HepG2 (cell line): ENCODE measurements around the gene ZNF442. TPM values are rescaled to one million over a fixed set of nuclear protein-coding genes. Genes with fewer than 3 reads are reported as not detected.

Experiments used
- ELF4 ChIP-seq: sonication (generic); formaldehyde crosslinking; IDR thresholded peaks from 2 replicates; pipeline ENCODE4 v1.5.0; 2020; ENCODE audit warnings: missing genetic modification reagents, mild to moderate bottlenecking, moderate library complexity, borderline replicate concordance
- GABPA ChIP-seq, 2 experiments: IDR thresholded peaks; 2 replicates each; pipeline ENCODE4 v1.6.1; 2011 to 2016; ENCODE audit warnings: low read depth in 2 of 2, low read length in 1 of 2, missing biosample characterization in 1 of 2, missing genetic modification characterization in 1 of 2
- KAT8 ChIP-seq: IDR thresholded peaks from 2 replicates; pipeline ENCODE4 v1.6.1; 2016; ENCODE audit warnings: missing genetic modification reagents, missing compliant biosample characterization
- MEIS1 ChIP-seq: sonication (generic); formaldehyde crosslinking; IDR thresholded peaks from 2 replicates; pipeline ENCODE4 v1.9.0; 2021; ENCODE audit warnings: mild to moderate bottlenecking, missing genetic modification reagents, moderate library complexity, borderline replicate concordance
- NFKB2 ChIP-seq: sonication (generic); formaldehyde crosslinking; IDR thresholded peaks from 2 replicates; pipeline ENCODE4 v1.4.0; 2020; ENCODE audit warnings: missing genetic modification reagents, borderline replicate concordance
- PITX1 ChIP-seq: sonication (generic); formaldehyde crosslinking; IDR thresholded peaks from 2 replicates; pipeline ENCODE4 v1.5.1; 2020; ENCODE audit warnings: mild to moderate bottlenecking, missing genetic modification reagents
- ZBTB33 ChIP-seq: sonication (generic); formaldehyde crosslinking; IDR thresholded peaks from 2 replicates; pipeline ENCODE4 v1.4.0; 2020; ENCODE audit warnings: missing genetic modification reagents
- ZNF33B ChIP-seq: sonication (generic); formaldehyde crosslinking; IDR thresholded peaks from 2 replicates; pipeline ENCODE4 v1.5.1; 2020; ENCODE audit warnings: mild to moderate bottlenecking, missing genetic modification reagents
- ZNF510 ChIP-seq: sonication (generic); formaldehyde crosslinking; IDR thresholded peaks from 2 replicates; pipeline ENCODE4 v1.4.0; 2020; ENCODE audit warnings: low read depth, mild to moderate bottlenecking, missing genetic modification reagents
- polyA plus RNA-seq, 8 experiments: library from polyadenylated mRNA; depleted of rRNA in 3 of 8; stranded (reverse) in 7 of 8; unstranded in 1 of 8; fragments of >200 nt; fragmentation: Illumina TruSeq in 4 of 8; extraction: Trizol in 4 of 8; gene quantifications; 2 replicates each; pipeline versions ENCODE4 v1.2.1 to v1.2.3, GENCODE V29; 2011 to 2016; ENCODE audit warnings: low read depth in 4 of 8, missing spikeins in 1 of 8, mixed read lengths in 1 of 8; ENCODE audit not compliant: insufficient read depth in 1 of 8
- total RNA-seq, 5 experiments: library from RNA; depleted of rRNA; stranded (reverse); fragments of >200 nt; fragmentation: Illumina TruSeq; extraction: Trizol; gene quantifications; 2 replicates each; pipeline ENCODE4 v1.2.3, GENCODE V29; 2016; ENCODE audit warnings: low read depth in 1 of 5
- TF ChIP-seq, protein P1 (sequence below): sonication (generic); formaldehyde crosslinking; IDR thresholded peaks from 2 replicates; pipeline ENCODE4 v1.4.0; 2020; ENCODE audit warnings: missing genetic modification reagents, borderline replicate concordance
- TF ChIP-seq, protein P2 (sequence below): sonication (generic); formaldehyde crosslinking; IDR thresholded peaks from 2 replicates; pipeline ENCODE4 v1.4.0; 2020; ENCODE audit warnings: missing genetic modification reagents
- TF ChIP-seq, protein P3 (sequence below): sonication (generic); formaldehyde crosslinking; IDR thresholded peaks from 2 replicates; pipeline ENCODE4 v1.5.0; 2020; ENCODE audit warnings: mild to moderate bottlenecking, missing genetic modification reagents

The ZNF442 gene
- total and polyA plus RNA-seq, 2 of the 13 experiments (the other 11 are each of a cell fraction or from before 2014, with no cell fraction given): 1.0 to 6.0 TPM

- TF ChIP-seq ZBTB33 (CRISPR knock-in tag) (peak; percentile 52; the same call in 1 of the 2 replicates), PITX1 (CRISPR knock-in tag) (peak; percentile 46; the same call in 1 of the 2 replicates), ZNF510 (0 out of 2 replicates have a peak, but pooled peaks have one; percentile 41), ZNF33B (0 out of 2 replicates have a peak, but pooled peaks have one; percentile 19), GABPA (IDR thresholded peaks at IDR 0.05; ENCODE audit: low read depth, low read length) (peak; percentile 49), GABPA (CRISPR knock-in tag; IDR thresholded peaks at IDR 0.05; ENCODE audit: low read depth) (peak; percentile 89), MEIS1 (peak; percentile 49; the same call in 1 of the 2 replicates), ELF4 (CRISPR knock-in tag) (peak; percentile 61; the same call in 1 of the 2 replicates), KAT8 (CRISPR knock-in tag) (peak; percentile 92), NFKB2 (CRISPR knock-in tag) (peak; percentile 53; the same call in 1 of the 2 replicates)
- TF ChIP-seq, protein P1, sequence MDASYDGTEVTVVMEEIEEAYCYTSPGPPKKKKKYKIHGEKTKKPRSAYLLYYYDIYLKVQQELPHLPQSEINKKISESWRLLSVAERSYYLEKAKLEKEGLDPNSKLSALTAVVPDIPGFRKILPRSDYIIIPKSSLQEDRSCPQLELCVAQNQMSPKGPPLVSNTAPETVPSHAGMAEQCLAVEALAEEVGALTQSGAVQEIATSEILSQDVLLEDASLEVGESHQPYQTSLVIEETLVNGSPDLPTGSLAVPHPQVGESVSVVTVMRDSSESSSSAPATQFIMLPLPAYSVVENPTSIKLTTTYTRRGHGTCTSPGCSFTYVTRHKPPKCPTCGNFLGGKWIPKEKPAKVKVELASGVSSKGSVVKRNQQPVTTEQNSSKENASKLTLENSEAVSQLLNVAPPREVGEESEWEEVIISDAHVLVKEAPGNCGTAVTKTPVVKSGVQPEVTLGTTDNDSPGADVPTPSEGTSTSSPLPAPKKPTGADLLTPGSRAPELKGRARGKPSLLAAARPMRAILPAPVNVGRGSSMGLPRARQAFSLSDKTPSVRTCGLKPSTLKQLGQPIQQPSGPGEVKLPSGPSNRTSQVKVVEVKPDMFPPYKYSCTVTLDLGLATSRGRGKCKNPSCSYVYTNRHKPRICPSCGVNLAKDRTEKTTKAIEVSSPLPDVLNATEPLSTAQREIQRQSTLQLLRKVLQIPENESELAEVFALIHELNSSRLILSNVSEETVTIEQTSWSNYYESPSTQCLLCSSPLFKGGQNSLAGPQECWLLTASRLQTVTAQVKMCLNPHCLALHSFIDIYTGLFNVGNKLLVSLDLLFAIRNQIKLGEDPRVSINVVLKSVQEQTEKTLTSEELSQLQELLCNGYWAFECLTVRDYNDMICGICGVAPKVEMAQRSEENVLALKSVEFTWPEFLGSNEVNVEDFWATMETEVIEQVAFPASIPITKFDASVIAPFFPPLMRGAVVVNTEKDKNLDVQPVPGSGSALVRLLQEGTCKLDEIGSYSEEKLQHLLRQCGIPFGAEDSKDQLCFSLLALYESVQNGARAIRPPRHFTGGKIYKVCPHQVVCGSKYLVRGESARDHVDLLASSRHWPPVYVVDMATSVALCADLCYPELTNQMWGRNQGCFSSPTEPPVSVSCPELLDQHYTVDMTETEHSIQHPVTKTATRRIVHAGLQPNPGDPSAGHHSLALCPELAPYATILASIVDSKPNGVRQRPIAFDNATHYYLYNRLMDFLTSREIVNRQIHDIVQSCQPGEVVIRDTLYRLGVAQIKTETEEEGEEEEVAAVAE (CRISPR knock-in tag): peak; percentile 51; the same call in 1 of the 2 replicates
- TF ChIP-seq, protein P2, sequence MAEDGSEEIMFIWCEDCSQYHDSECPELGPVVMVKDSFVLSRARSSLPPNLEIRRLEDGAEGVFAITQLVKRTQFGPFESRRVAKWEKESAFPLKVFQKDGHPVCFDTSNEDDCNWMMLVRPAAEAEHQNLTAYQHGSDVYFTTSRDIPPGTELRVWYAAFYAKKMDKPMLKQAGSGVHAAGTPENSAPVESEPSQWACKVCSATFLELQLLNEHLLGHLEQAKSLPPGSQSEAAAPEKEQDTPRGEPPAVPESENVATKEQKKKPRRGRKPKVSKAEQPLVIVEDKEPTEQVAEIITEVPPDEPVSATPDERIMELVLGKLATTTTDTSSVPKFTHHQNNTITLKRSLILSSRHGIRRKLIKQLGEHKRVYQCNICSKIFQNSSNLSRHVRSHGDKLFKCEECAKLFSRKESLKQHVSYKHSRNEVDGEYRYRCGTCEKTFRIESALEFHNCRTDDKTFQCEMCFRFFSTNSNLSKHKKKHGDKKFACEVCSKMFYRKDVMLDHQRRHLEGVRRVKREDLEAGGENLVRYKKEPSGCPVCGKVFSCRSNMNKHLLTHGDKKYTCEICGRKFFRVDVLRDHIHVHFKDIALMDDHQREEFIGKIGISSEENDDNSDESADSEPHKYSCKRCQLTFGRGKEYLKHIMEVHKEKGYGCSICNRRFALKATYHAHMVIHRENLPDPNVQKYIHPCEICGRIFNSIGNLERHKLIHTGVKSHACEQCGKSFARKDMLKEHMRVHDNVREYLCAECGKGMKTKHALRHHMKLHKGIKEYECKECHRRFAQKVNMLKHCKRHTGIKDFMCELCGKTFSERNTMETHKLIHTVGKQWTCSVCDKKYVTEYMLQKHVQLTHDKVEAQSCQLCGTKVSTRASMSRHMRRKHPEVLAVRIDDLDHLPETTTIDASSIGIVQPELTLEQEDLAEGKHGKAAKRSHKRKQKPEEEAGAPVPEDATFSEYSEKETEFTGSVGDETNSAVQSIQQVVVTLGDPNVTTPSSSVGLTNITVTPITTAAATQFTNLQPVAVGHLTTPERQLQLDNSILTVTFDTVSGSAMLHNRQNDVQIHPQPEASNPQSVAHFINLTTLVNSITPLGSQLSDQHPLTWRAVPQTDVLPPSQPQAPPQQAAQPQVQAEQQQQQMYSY (CRISPR knock-in tag): peak; percentile 72; the same call in 1 of the 2 replicates
- TF ChIP-seq, protein P3, sequence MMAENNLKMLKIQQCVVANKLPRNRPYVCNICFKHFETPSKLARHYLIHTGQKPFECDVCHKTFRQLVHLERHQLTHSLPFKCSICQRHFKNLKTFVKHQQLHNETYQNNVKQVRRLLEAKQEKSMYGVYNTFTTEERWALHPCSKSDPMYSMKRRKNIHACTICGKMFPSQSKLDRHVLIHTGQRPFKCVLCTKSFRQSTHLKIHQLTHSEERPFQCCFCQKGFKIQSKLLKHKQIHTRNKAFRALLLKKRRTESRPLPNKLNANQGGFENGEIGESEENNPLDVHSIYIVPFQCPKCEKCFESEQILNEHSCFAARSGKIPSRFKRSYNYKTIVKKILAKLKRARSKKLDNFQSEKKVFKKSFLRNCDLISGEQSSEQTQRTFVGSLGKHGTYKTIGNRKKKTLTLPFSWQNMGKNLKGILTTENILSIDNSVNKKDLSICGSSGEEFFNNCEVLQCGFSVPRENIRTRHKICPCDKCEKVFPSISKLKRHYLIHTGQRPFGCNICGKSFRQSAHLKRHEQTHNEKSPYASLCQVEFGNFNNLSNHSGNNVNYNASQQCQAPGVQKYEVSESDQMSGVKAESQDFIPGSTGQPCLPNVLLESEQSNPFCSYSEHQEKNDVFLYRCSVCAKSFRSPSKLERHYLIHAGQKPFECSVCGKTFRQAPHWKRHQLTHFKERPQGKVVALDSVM (CRISPR knock-in tag): peak; percentile 60; the same call in 1 of the 2 replicates
Observed at GRCh38 chr19:12365236-12366162, at the start of gene ZNF442 (continued).
